HG02798 (cell line): ENCODE measurements around the gene RGS17.
A peak's percentile ranks its signal among the peaks of the same experiment; 100 is the strongest.
"Not testable (repeated sequence)": the region's sequence is repeated elsewhere in the genome, so short reads cannot be mapped to it uniquely, and the experiment has no call there.

Experiments
- ATAC-seq: cut with Tn5 transposase; IDR thresholded peaks from one replicate; pipeline ENCODE4 v1.9.1; 2021; ENCODE audit warnings: mild to moderate bottlenecking; ENCODE audit not compliant: unreplicated experiment, poor library complexity

Gene RGS17, protein sequence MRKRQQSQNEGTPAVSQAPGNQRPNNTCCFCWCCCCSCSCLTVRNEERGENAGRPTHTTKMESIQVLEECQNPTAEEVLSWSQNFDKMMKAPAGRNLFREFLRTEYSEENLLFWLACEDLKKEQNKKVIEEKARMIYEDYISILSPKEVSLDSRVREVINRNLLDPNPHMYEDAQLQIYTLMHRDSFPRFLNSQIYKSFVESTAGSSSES

GRCh38 chr6:153131037-153131981, at the start of gene RGS17:
Gene RGS17, minus strand, starts transcription at chr6:153131282. Its CDS starts 87,264 bp downstream, at chr6:153044018.
- ATAC-seq, result peak; percentile 70

DNA sequence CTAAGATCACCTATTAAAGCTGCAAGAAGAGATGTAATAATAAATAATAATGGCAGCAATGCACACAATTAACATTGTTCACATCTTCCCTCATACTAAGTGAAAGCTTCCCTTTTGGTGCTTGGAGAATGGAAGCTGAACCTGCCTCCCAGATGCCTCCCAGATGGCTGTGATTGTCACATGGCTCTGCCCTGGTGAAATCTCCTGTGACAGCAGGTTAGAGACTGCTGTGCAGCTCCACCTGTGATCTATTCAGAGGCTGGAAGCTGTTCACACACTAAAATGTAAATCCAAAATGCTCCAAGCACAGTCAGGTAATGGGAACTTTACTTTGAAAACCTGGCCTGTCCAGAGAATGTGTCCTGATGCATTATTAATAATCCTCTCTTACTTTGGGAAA, 41.7 kb upstream of the RGS17 start:
- no peak for ATAC-seq

DNA sequence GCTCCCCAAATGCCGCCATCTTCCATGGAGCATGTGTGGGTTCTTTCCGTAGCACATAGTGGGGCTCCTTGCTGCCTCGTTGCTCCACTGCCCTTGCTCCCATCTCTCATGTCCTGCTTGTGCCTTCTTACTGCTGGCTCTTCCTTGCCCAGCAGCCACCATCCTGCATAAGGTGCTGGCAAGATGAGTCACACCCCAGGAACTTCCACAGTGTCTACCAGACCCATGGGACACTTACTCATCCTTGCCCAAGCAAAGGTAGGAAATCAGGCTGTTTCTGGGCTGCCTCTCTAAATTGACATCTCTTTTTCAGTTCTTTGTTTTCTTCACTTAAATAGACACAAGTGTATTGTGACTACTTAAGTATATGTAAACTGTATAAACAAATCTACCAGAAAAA, 39.4 kb upstream of the RGS17 start:
- no peak for ATAC-seq

DNA sequence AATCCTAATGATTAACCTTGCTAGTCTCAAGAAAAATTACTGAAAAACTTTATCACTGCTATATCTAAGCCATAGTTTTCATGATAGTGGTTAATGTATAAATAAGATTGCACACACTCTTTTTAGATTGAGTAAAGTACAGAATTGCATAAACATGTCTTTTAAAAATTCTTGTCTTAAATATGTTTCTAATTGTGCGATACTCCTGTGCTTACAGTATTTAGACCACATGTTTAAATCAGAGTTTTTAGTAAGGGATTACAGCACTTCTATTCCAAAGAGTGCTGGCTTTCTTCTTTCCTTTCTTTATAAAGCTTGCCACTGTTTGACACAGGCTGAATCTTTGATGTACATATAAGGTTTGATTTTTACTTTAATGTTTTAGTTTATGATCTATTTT, 36.8 kb upstream of the RGS17 start:
- no peak for ATAC-seq

DNA sequence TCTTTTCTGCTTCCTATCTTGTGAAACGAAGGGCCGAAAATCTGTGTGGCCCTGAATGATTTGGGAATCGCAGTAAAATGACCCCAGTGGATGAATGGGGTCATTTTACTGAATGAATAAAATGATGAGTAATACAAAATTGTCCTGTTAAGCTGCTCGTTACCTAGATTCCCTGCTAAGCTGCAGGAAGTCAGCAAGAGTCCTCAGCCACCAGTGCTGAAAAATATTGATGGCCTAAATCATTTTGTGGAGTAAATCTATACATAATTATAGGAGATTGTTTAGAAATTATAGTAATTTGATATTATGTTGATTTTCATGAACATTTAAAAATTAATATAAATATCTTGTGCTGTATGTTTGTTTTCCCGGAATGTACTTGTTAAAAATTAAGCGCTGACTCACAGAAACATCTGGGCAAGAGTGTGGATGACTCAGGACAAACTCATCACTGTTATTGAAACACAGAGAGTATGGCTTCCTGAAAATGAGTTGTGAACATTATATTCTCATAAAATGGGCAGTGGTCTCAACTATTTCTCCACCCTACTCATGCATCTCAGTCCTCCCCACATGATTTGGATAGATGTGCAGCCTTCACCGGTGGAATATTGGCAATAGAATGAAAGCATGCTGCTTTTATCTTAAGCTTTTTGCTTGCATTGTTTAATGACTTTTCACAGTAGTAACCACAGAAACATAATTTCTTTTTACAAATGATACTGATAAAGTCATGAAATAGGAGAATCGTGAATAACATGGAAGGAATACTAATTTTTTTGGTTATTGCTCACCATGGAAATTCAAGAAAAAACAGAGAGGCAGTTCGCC, 36.2 kb upstream of the RGS17 start:
- no peak for ATAC-seq

GRCh38 chr6:153162646-153163045, 31.6 kb upstream of the RGS17 start:
- no peak for ATAC-seq

- ATAC-seq, result no peak
These were observed 31.1 kb upstream of the RGS17 start for GRCh38 chr6:153162172-153162571.

- no peak for ATAC-seq
These were observed 29.1 kb upstream of the RGS17 start for GRCh38 chr6:153160221-153160620.

GRCh38 chr6:153150752-153151440, 19.8 kb upstream of the RGS17 start:
- ATAC-seq, result no peak

DNA sequence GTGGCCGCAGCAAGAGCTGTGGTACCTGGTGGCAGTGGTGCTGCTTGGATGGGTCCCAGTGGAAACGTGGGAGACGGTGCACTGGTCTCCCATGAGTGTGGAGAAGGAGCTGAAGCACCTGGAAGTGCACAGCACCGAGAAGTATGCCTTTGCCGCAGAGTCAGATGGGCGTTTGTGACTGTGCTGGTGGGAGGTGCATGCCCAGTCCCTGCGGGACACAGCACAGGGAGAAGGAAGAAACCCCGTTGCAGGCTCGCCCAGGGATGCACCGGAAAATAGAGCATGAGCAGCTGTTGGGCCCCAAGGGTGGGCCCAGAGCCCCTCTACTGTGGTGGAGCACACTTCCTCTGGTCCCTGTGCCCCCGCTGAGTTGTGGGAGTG, 19.3 kb upstream of the RGS17 start:
- ATAC-seq, result no peak

GRCh38 chr6:153149891-153150290, 18.8 kb upstream of the RGS17 start:
- ATAC-seq, result no peak

DNA sequence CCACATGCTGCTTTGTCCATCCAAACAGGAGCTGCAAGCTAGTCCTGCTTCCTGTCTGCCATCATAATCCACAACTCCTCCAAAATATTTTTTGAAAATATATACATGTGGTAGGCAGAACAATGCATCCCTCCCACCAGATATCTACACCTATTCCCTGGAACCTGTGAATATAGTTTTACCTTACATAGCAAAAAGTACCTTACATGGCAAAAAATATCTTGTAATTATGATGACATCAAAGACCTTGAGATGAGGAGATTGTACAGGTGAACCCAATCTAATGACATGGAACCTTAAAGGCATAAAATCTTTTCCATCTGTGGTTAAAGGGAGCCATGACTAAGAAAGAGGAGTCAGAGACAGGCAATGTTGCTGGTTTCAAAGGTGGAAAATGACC, 15.3 kb upstream of the RGS17 start:
- no peak for ATAC-seq

- no peak for ATAC-seq
These were observed 14.5 kb upstream of the RGS17 start for GRCh38 chr6:153145591-153145990.

GRCh38 chr6:153143200-153143599, 12.1 kb upstream of the RGS17 start:
- ATAC-seq, result no peak

GRCh38 chr6:153140299-153140698, 9.2 kb upstream of the RGS17 start:
- ATAC-seq, result no peak

- no peak for ATAC-seq
These were observed 7.8 kb upstream of the RGS17 start for GRCh38 chr6:153138930-153139329.

DNA sequence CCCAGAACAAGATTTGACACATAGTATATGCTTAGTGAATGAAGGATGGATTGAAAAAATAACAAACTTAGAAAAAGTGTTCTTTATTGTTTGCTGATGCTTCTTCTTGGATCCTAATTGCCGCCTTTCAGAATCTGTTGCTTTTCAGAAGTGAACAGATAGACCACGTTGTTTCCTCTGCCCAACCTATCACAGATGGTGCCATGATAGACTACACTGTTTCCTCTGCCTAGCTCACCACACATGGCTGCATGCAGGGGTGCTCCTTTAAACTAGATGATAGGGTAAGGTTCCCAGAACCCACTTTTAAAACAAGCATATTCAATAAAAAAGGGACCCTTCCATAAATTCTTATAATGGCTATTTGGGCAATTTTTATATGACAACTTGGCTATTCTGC, 4.6 kb upstream of the RGS17 start:
- no peak for ATAC-seq

DNA sequence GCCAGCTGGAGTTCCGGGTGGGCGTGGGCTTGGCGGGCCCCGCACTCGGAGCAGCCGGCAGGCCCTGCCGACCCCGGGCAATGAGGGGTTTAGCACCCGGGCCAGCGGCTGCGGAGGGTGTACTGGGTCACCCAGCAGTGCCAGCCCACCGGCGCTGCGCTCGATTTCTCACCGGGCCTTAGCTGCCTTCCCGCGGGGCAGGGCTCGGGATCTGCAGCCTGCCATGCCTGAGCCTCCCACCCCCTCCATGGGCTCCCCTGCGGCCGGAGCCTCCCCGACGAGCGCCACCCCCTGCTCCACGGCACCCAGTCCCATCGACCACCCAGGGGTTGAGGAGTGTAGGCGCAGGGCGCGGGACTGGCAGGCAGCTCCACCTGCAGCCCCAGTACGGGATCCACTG, 2.6 kb upstream of the RGS17 start:
- ATAC-seq, result not testable (repeated sequence)

DNA sequence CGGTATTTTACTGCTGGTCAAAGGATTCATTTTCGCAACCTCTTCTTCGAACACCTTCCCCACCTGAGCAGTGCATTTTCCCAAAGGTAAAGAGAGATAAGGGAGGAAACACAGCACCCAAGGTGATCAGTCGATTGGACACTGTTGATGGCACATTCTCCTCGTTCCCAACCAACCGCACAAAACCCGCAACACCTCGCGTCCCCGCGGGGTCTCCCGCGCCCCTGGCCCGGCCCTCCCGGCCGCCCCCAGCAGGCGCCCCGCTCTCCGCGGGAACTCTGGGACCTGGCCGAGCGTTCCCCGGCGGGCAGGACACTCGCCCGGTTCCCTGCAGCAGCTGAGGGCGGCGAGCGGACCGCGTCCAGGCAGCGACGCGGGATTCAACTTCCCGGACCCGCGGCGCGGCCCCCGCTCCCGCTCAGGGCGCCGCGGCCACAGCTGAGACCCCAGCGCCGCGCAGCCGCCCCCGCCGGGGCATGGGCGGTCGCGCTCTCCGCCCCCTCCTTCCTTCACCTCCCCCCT, 506 bp downstream of the RGS17 start:
- peak; percentile 22 for ATAC-seq

DNA sequence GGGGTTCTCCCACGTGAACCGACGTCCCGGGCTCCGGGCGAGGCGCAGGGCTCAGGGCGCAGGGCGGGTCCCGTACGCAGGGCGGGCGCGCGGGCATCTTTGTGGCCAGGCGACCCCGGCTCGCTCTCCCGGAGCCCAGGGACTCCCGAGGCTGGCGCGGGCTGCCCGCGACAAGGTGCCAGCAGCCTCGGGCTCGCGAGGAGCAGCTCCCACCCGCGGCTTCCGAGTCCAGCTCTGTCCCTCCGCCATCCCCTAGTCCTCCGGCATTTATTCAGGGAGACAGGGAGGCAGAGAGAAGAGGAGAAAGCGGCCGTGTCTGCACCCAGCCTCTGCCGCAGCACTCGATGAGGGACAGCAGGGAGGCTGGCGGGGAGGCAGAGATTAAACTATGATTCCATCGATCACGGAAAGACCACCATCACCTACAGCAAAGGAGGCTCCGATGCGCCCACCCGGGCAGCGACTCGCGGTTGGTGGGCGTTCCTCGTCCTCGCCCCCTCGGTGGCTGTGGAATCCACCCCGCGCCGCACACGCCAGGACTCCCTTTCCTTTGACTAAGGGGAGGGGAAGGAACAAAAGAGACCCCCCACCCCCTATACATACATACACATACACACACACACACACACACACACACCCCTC, 1.1 kb downstream of the RGS17 start:
- ATAC-seq, result no peak
